Endodermal cell (in vitro differentiated cells): ENCODE results near the gene IRF4. TPM values are rescaled to one million over a fixed set of nuclear protein-coding genes. Genes with fewer than 3 reads are reported as not detected.

Experiments used
- DNase-seq: peaks from one replicate; pipeline ENCODE4 v3.0.0-alpha.2; 2017
- H3K27ac ChIP-seq: 2 replicates; pipeline ENCODE4 v1.5.1; 2013; ENCODE audit warnings: mild to moderate bottlenecking, low read depth, low read length, moderate library complexity
- H3K27me3 ChIP-seq: 2 replicates; pipeline ENCODE4 v1.6.1; 2013; ENCODE audit warnings: mild to moderate bottlenecking, low read length, moderate library complexity; ENCODE audit not compliant: insufficient read depth, control insufficient read depth, poor library complexity, severe bottlenecking
- H3K36me3 ChIP-seq: 2 replicates; pipeline ENCODE4 v1.7.0; 2013; ENCODE audit warnings: mild to moderate bottlenecking, low read length, moderate library complexity; ENCODE audit not compliant: control insufficient read depth, insufficient read depth
- H3K4me1 ChIP-seq: one replicate; pipeline ENCODE4 v1.7.0; 2013; ENCODE audit warnings: low read length; ENCODE audit not compliant: control insufficient read depth, insufficient read depth
- H3K4me3 ChIP-seq: 2 replicates; pipeline ENCODE4 v1.5.1; 2013; ENCODE audit warnings: mild to moderate bottlenecking, low read length, moderate library complexity
- H3K9ac ChIP-seq: 2 replicates; pipeline ENCODE4 v1.6.1; 2013; ENCODE audit warnings: mild to moderate bottlenecking, low read length, moderate library complexity; ENCODE audit not compliant: poor library complexity, severe bottlenecking; ENCODE audit errors: extremely low read depth
- H3K9me3 ChIP-seq: 2 replicates; pipeline ENCODE4 v1.6.1; 2013; ENCODE audit warnings: mild to moderate bottlenecking, low read length, moderate library complexity; ENCODE audit not compliant: control insufficient read depth
- H3K27ac Mint-ChIP-seq: 2 replicates; pipeline ENCODE4 v1.8.0; 2020; ENCODE audit warnings: mixed read lengths
- H3K27me3 Mint-ChIP-seq: 2 replicates; pipeline ENCODE4 v1.8.0; 2021; ENCODE audit warnings: mild to moderate bottlenecking, mixed read lengths; ENCODE audit not compliant: insufficient read depth
- H3K36me3 Mint-ChIP-seq: 2 replicates; pipeline ENCODE4 v1.8.0; 2020; ENCODE audit warnings: low read depth, mixed read lengths
- H3K4me1 Mint-ChIP-seq: 2 replicates; pipeline ENCODE4 v1.8.0; 2020; ENCODE audit warnings: mixed read lengths
- H3K4me3 Mint-ChIP-seq: 2 replicates; pipeline ENCODE4 v1.8.0; 2020; ENCODE audit warnings: mild to moderate bottlenecking, moderate library complexity, mixed read lengths
- H3K9me3 Mint-ChIP-seq: 2 replicates; pipeline ENCODE4 v1.8.0; 2020; ENCODE audit warnings: mild to moderate bottlenecking, mixed read lengths
- WGBS, 2 experiments: methylation state at CpG; one replicate each; pipeline versions ENCODE4 v1.1.5 to v1.1.7; 2013; ENCODE audit warnings: missing lambda C conversion rate in 2 of 2, mixed read lengths in 1 of 2; ENCODE audit not compliant: insufficient coverage in 1 of 2, insufficient read length in 1 of 2; 5-methylcytosine and 5-hydroxymethylcytosine counted together
- total RNA-seq, 2 donors: library from RNA; stranded (reverse); fragmentation: NEBNext Ultra II Directional in 1 of 2; extraction: Animal tissue kit (Norgen Biotek cat#: 25700) in 1 of 2; gene quantifications; 2 replicates in 1 of 2; 3 replicates in 1 of 2; pipeline ENCODE4 v1.2.1, GENCODE V29; 2021
- TF ChIP-seq, protein P1 (sequence below): fragments of 200-600 bp; sonication (generic); conservative IDR thresholded peaks from 2 replicates; pipeline ENCODE4 v1.5.0; 2021; ENCODE audit warnings: antibody characterized with exemption, mild to moderate bottlenecking

IRF4 gene
- total RNA-seq, 2 donors from 2014 or later, result not detected

- DNase-seq, result no peak
- Histone ChIP-seq H3K9ac (no peak overlapping the region), H3K27me3 (peaks cover 15% of the 10 kb centered on the region), H3K27ac (no peak overlapping the region), H3K4me1 (no peaks in the 10 kb centered on the region), H3K9me3 (no peaks in the 10 kb centered on the region), H3K4me3 (no peak overlapping the region), H3K36me3 (no peaks in the 10 kb centered on the region)
- TF ChIP-seq, protein P1, sequence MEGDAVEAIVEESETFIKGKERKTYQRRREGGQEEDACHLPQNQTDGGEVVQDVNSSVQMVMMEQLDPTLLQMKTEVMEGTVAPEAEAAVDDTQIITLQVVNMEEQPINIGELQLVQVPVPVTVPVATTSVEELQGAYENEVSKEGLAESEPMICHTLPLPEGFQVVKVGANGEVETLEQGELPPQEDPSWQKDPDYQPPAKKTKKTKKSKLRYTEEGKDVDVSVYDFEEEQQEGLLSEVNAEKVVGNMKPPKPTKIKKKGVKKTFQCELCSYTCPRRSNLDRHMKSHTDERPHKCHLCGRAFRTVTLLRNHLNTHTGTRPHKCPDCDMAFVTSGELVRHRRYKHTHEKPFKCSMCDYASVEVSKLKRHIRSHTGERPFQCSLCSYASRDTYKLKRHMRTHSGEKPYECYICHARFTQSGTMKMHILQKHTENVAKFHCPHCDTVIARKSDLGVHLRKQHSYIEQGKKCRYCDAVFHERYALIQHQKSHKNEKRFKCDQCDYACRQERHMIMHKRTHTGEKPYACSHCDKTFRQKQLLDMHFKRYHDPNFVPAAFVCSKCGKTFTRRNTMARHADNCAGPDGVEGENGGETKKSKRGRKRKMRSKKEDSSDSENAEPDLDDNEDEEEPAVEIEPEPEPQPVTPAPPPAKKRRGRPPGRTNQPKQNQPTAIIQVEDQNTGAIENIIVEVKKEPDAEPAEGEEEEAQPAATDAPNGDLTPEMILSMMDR, result no peak
- H3K4me3 Mint-ChIP-seq, result no peak overlapping the region
- H3K27ac Mint-ChIP-seq, result no peak overlapping the region
- no peaks in the 10 kb centered on the region for H3K36me3 Mint-ChIP-seq
- peaks cover 26% of the 10 kb centered on the region for H3K27me3 Mint-ChIP-seq
- H3K4me1 Mint-ChIP-seq, result no peaks in the 10 kb centered on the region
- 94 to 99% methylated on average over 23 to 27 of the region's 27 CpGs for whole genome bisulfite sequencing, 2 experiments
- no peaks in the 10 kb centered on the region for H3K9me3 Mint-ChIP-seq
Measured at GRCh38 chr6:401239-401993, 9.9 kb downstream of the IRF4 start.

DNA sequence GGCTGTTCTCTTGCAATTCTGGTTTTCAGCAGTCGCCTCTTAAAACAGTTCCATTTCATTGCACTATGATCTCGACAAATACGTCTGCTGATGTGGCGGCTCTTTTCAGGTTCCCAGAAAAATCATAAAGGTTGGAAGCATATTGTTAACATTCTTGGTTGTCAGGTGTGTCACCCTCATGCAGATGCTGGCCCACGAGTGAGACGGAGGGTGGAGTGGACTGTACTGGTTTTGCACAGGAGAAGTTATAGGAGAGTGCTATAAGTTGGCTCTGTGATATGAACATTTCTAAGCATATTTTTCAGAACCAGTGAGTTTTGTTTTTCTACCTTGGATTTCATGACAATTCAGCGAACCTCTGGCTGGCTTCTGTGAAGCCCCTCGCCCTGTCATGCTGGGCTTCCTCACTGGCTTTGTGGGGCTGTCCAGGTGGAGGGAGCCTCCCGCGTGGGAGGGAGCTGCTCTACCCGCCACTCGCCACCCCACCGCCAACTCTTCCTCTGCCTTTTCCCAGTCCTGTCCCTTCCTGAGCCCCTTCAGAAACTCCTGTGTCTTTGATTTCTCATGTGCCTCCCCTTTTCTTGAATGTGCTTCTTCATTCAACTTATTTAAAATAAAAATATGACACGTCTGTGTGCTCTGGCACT lies 10.6 kb downstream of the IRF4 start:
- Mint-ChIP-seq H3K4me3 (no peak overlapping the region), H3K4me1 (no peaks in the 10 kb centered on the region), H3K27ac (no peak overlapping the region), H3K9me3 (no peaks in the 10 kb centered on the region), H3K36me3 (no peaks in the 10 kb centered on the region), H3K27me3 (peaks cover 24% of the 10 kb centered on the region)
- no peaks in the 10 kb centered on the region for H3K36me3 ChIP-seq
- H3K27me3 ChIP-seq, result peaks cover 11% of the 10 kb centered on the region
- H3K4me1 ChIP-seq, result no peaks in the 10 kb centered on the region
- DNase-seq, result no peak
- no peak overlapping the region for H3K4me3 ChIP-seq
- TF ChIP-seq, protein P1, result no peak
- no peaks in the 10 kb centered on the region for H3K9me3 ChIP-seq
- no peak overlapping the region for H3K27ac ChIP-seq
- H3K9ac ChIP-seq, result no peak overlapping the region
- 90 to 92% methylated on average over 12 to 14 of the region's 14 CpGs for WGBS, 2 experiments

DNA sequence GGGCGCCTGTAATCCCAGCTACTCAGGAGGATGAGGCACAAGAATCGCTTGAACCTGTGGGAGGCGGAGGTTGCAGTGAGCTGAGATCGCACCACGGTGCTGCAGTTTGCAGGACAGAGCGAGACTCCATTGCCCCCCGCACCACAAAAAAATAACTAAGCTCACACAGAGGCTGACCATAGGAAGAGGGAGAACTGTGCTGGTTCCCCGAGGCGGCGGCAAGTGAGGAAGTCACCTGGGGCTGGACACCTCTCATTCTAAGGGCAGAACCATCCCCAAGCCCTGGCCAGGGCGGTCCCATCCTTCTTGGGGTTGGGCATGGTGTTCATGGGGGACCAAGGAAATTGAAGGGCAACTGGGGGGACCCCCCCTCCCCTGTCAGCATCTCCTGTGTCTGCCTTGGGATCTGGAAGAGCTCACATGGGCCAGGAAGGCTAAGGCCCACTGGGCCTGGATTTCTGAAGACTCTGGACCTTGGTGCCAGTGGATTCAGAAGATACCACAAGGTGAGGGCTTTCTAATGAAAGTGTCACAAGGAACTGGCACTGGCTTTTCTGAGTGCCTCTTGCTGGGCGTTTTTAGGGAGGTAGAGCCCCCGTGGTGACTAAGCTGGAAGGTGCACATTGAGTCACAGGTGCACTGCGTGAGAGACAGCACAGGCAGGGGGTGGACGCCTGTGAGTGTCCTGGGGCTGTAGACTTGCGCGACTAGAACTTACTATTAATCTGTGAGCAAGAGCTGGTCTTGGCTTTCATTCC lies 11.5 kb downstream of the IRF4 start:
- Mint-ChIP-seq H3K27me3 (peaks cover 14% of the 10 kb centered on the region), H3K36me3 (no peaks in the 10 kb centered on the region), H3K4me3 (no peak overlapping the region), H3K27ac (no peak overlapping the region), H3K9me3 (no peaks in the 10 kb centered on the region), H3K4me1 (no peaks in the 10 kb centered on the region)
- TF ChIP-seq, protein P1, result no peak
- no peak overlapping the region for H3K4me3 ChIP-seq
- 84 to 87% methylated on average over 5 to 17 of the region's 17 CpGs for WGBS, 2 experiments
- peaks cover under 1% of the 10 kb centered on the region for H3K27me3 ChIP-seq
- no peaks in the 10 kb centered on the region for H3K36me3 ChIP-seq
- H3K9me3 ChIP-seq, result no peaks in the 10 kb centered on the region
- H3K27ac ChIP-seq, result no peak overlapping the region
- H3K4me1 ChIP-seq, result no peaks in the 10 kb centered on the region
- H3K9ac ChIP-seq, result no peak overlapping the region
- no peak for DNase-seq
